Esophagus muscularis mucosa (tissue), 3 donors: ENCODE data around the gene GSG1.

Source experiments
- CTCF ChIP-seq, 3 experiments: fragments of 200-600 bp in 2 of 3; fragments of 450-650 bp in 1 of 3; sonication (generic) in 2 of 3; IDR thresholded peaks; one replicate each; pipeline ENCODE4 v1.5.1; 2017 to 2019; ENCODE audit warnings: antibody characterized with exemption in 3 of 3, mild to moderate bottlenecking in 2 of 3, moderate library complexity in 1 of 3
- POLR2A ChIP-seq: fragments of 450-650 bp; IDR thresholded peaks from one replicate; pipeline ENCODE4 v1.6.1; 2017; ENCODE audit warnings: antibody characterized with exemption, moderate library complexity, mild to moderate bottlenecking, low read depth
- POLR2AphosphoS5 ChIP-seq, 2 donors: sonication (generic); formaldehyde crosslinking; IDR thresholded peaks; one replicate each; pipeline ENCODE4 v1.6.1; 2017; ENCODE audit warnings: antibody characterized with exemption in 2 of 2

- TF ChIP-seq POLR2A (no peak), CTCF (IDR thresholded peaks at IDR 0.05) (no peak), POLR2AphosphoS5 (IDR thresholded peaks at IDR 0.05) (peak; percentile 20 to 41)
Measured at GRCh38 chr12:13116259-13116658, 12.8 kb upstream of the GSG1 start.
